NK-92 (cell line): ENCODE measurements around the gene UBE2E2.

Experiments
- DNase-seq: peaks from one replicate; lab custom pipeline; 2025; ENCODE audit not compliant: unreplicated experiment; lab: John Stamatoyannopoulos, UW

Gene UBE2E2

GRCh38 chr3:23567917-23568316 lies 364.8 kb downstream of the UBE2E2 start:
- DNase-seq: no peak

DNA sequence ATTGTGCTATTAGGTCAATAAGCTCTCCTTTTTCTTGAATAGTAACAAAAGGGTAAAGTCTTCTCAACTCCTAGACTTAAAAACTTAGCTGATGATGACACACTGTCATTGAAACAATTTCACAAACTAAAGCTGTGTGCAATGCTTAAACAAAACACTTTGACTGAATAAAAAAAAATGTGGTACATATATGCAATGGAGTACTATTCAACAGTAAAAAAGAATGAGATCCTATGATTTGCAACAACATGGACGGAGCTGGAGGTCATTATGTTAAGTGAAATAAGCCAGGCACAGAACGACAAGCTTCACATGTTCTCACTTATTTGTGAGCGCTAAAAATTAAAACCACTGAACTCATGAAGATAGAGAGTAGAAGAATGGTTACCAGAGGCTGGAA lies 370.7 kb downstream of the UBE2E2 start:
- no peak for DNase-seq

- no peak for DNase-seq
Observed at GRCh38 chr3:23574822-23575315, 371.7 kb downstream of the UBE2E2 start.

DNA sequence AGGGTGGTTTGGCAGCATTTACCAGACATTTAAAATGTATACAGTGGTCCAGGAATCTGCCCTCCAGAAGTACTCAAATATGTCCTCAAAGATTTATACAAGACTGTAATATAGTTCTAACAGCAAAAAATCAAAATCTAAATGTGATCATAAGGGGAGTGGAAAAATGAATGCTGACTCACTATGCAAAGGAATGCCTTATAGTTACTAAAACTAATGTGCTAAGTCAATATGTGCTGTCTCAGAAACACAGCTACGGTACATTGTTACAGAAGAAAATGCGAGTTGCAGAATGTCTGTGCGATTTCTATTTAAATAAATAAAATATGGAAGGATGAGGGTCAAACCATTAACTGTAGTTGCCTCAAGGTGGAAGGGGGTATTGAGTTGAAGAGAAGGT lies 372.6 kb downstream of the UBE2E2 start:
- DNase-seq: no peak

DNA sequence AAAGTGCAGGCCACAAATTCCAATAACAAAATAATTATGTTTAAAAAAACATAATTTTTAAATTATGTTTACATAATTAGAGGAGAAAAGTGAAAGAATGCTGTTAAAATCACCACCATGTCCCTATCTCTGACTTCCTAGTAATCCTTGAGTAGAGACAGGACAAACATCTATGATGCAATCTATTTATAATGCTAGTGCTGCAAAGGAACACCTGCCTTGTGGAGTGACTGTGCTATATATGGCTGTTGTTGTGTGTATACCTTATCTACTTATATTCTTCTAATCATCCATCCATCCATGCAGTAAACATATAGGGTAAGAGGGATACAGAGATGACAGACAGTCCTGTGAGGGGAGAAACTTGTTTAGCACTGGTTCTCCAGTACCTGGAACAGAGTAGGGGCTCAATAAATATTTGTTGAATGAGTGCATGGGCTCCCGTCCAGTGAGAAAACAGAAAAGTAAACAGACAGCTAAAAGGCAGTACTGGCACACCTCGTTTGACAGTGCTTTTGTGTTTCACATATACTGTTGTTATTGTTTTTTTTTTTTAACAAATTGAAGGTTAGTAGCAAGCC lies 373.3 kb downstream of the UBE2E2 start:
- DNase-seq: no peak

DNA sequence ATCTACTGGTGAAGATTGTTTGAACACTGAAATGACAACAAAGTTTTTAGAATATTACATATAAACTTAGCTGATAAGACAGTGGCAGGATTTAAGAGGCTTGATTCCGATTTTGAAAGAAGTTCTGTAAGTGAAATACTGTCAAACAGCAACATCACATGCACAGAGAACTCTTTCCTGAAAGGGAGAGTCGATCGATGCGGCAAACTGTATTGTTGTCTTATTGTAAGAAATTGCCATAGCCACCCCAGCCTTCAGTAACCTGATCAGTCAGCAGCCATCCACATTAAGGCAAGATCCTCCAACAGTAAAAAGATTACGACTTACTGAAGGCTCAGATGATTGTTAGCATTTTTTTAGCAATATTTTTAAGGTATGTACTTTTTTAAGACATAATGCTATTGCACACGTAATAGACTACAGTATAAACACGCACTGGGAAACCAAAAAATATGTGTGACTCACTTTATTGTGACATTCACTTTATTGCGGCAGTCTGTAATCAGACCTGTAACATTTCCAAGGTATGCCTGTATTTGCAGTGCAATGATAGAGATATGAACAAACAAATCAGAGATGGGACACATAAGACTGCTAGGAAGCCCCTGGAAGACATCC lies 377.1 kb downstream of the UBE2E2 start:
- no peak for DNase-seq

- no peak for DNase-seq
Observed at GRCh38 chr3:23583980-23584740, 381.0 kb downstream of the UBE2E2 start.

DNA sequence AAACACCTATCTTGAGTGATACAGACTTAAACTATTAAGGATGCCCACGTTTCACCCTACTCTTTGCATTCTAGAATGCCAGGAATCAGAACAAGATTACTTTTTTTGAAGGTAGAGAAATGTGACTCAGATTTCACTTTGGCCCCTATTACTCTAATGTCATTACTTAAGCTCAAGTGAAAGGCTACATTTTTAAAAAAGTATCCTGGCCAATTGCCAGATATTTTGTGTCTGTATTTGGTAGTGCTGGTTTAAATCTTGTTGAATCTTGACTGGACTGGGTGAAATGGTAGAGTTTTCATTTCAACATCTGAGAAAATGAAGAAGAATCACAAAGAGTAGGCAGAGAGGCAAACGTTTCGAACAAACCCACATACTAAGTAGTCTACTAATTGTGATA lies 384.4 kb downstream of the UBE2E2 start:
- no peak for DNase-seq

GRCh38 chr3:23588547-23588946 lies 385.4 kb downstream of the UBE2E2 start:
- no peak for DNase-seq

DNA sequence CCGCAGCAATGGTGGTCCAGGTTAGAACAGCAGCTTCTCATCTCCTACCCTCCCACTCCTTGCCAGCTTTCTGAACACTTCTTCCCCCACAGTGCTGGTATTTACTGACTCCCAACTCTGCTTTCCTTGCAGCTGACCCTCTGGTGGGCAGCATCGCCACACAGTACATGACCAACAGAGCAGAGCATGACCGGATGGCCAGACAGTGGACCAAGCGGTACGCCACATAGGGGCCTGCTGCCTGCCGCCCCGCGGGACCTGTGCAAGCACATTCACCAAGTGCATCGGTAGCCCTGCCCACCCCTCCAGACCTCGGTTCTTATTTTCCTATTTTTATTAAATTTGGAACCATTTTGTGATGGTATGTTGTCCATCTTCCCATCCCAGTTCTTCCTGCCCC lies 386.5 kb downstream of the UBE2E2 start:
- no peak for DNase-seq

- no peak for DNase-seq
Observed at GRCh38 chr3:23590424-23591273, 387.5 kb downstream of the UBE2E2 start.

DNA sequence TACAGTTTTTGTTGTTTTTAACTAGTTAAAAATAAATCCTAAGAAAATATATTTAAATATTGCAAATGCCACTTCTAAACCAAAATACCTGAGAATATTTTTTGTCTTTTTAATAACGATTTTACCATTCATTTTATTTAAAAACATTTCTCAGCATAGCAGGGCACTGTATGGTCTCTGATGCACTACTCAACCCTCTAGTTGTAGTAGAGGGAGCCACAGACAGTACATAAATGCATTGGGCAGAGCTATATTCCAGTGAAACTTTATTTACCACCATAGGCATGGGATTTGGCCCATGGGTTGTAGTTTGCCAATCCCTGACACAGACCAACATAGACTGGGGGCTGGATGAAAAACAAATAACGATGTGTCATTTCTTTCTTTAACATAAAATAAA lies 388.2 kb downstream of the UBE2E2 start:
- no peak for DNase-seq

DNA sequence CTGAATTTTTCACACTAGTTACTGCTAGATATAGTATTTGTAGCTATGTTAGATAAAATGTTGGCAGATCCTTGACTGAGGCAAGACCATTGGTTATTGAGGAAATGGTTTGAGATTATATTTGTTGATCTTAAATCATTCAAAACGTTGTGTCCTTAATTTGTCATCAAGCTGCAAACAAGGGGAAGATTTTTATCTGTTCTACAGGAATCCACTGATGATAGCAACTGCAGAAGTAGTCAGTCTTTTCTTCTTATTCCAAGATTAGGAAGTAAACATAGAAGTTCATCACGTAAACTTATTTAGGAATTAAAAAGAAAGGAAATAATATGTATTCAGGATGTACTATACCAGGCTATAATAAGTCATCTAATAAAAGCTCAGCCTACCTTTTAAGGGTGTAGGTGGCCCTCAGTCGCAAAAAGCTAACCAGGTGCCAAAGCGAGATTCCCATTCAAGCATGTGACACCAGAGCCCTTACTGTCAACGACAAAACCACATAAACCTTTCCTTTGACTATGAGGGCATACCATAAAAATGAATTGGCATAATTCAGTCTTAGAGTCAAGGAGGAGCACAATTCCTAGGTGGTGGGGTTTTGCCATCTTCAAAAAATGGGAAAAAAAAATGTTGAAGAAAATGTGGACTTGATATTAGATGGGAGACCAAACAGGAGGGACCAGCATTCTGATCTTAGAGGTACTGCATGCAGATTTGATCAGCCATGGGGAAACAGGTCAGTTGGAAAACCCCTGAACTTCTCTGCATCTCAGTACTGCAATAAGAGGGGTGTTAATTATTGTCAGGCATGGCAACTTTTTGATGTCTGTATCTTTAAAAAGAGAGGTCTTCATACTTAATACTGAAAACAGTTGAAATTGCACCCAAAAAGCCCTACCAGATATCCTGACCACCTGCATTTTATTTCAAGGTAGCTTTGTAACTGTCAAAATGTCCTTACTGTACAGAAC lies 390.1 kb downstream of the UBE2E2 start:
- no peak for DNase-seq

DNA sequence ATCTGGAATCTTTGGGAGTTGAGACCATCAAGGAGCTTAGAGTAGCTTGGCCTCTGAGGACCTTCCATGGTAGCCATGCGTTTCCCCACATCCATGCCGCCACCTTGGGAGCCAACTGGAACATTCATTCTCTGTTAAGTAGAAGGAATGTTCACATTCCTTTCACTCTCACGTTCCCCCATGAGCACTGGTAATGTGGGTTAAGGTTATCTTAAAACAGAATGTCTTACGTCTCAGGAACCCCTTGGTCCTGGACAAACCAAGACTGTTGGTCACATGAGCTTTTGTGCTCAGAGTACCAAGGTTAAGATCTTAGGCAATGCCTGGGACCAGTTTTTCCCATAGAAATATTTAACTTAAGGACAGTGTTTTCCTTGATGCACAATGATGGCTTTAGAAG lies 390.9 kb downstream of the UBE2E2 start:
- DNase-seq: no peak

DNA sequence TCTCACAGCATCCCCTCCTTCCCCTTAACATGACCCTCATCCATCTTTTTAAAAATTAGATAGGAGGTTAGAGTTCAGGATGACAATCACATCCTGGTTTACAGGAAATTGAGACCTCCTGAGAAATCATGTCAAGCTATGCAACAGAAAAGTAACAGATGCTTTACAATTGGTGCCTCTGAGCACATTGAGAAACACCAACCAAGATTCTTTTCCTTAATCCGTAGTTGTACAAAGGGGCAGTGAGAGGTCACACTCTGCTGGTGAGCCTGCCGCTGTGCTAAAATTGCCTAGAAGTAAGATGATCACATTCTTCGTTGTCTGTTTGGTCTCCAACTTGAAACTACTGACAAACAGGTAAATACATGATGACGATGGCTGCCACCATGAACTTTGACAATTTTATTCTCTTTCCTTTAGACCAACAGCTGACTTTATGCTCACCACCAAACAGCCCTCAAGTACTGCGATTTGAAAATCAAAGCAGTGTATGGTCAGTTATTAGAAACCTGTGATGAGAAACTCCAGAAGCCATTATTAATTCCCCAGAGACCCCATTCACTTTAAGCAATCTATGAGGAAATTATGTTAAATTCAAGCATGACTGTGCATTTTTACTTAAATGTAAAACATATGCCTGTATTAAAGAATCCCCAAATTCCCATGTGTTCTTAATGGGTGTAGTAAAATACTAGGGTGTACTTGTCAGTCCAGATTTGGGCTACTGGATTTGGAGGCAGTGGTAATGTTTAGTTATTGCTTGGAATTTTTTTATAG lies 392.0 kb downstream of the UBE2E2 start:
- no peak for DNase-seq

GRCh38 chr3:23595851-23596250 lies 392.7 kb downstream of the UBE2E2 start:
- no peak for DNase-seq

DNA sequence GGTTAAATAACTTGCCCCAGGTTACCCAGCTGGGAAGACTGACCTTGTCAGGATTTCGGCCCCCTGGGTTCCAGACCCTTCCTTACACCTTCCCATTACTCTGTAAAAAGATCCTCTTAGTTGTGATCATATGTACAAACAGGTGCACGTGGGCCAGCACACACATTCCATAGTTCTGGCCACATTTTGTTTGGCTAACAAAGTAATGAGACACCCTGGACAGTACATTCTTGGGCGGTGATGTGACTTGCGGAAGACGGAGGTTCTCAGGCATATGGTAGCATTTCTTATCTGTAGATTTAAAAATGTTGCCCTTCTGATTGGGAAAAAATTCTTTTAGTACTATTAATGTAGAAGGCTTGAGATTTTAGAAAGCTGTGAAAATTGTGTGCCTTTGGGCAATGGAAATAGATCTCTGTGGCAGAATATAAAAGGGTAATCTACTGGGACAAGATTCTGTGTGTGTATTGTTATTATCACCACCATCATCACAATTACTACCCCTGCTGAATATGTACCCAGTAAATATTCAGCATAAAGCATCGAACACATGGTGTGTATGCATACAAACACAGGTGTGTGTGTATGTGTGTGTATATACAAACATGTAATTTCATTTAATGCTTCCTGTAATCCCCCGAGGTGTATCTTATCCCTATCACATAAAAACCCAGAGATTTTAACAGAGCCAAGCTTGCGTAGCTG lies 397.2 kb downstream of the UBE2E2 start:
- DNase-seq: no peak

- DNase-seq: no peak
Observed at GRCh38 chr3:23601091-23601822, 398.1 kb downstream of the UBE2E2 start.
